ENCODE results near the gene ZNF236.

GRCh38 chr18:76977108-76977621 lies 154.8 kb downstream of the ZNF236 start:
- TF ChIP-seq HOXA9 (CRISPR knock-in tag; IDR thresholded peaks at IDR 0.05; ENCODE audit: borderline replicate concordance) (no peak), SMC3 (IDR thresholded peaks at IDR 0.05; ENCODE audit: low read length) (no peak), USF2 (IDR thresholded peaks at IDR 0.05; ENCODE audit: low read depth, low read length) (no peak), USF2 (CRISPR knock-in tag; IDR thresholded peaks at IDR 0.05; ENCODE audit: borderline replicate concordance) (no peak), TAF1 (CRISPR knock-in tag; IDR thresholded peaks at IDR 0.05) (no peak), ZNF768 (CRISPR knock-in tag; IDR thresholded peaks at IDR 0.05) (no peak), JUN (CRISPR knock-in tag; IDR thresholded peaks at IDR 0.05) (no peak), POLR2A (IDR thresholded peaks at IDR 0.05; ENCODE audit: insufficient read depth in 1 of 2, low read depth in 2 of 2, low read length in 2 of 2) (no peak), CTCF (CRISPR knock-in tag; IDR thresholded peaks at IDR 0.05) (no peak), PCBP1 (IDR thresholded peaks at IDR 0.05; ENCODE audit: borderline replicate concordance, low read depth, low read length) (no peak)
